ENCODE results near the gene C9orf50. TPM values are rescaled to one million over a fixed set of nuclear protein-coding genes. Genes with fewer than 3 reads are reported as not detected.

The C9orf50 gene
- total and polyA plus RNA-seq, 2 donors (not counting 3 experiments of a cell fraction or from before 2014, with no cell fraction given) = not detected

- no peaks in the 10 kb centered on the region for H4K20me1 ChIP-seq (replicated peaks; ENCODE audit: control insufficient read depth, extremely low read depth, insufficient read depth, low read length)
- no peak overlapping the region for H2AFZ ChIP-seq (ENCODE audit: low read depth, low read length)
- no peak overlapping the region for H3K27ac ChIP-seq (ENCODE audit: insufficient read depth, low read depth, low read length)
- no peak overlapping the region for H3K4me2 ChIP-seq (ENCODE audit: insufficient read depth, low read length)
- POLR2A ChIA-PET = interaction anchor here (0.6 kb wide), 1 partner anchor 412 kb away, joined by 9 read pairs; no protein-coding TSS in a partner anchor
- intact Hi-C loops (cut with micrococcal nuclease) (no loop called here), dilution Hi-C loops (cut with MboI; ENCODE audit: extremely low pct_ligation_motif_present, low sequenced_read_pairs) (no loop called here)
- H3K9me3 ChIP-seq (replicated peaks; ENCODE audit: control insufficient read depth, insufficient read depth, low read length) = no peaks in the 10 kb centered on the region
- H3K4me3 ChIP-seq (replicated peaks in 1 of 3; ENCODE audit: insufficient read depth in 1 of 3, low read depth in 1 of 3, low read length in 3 of 3) = no peak overlapping the region
- H3K79me2 ChIP-seq (ENCODE audit: control insufficient read depth, insufficient read depth, low read length) = no peaks in the 10 kb centered on the region
- CTCF ChIA-PET = interaction anchor here (2.1 kb wide), 1 partner anchor 453 kb away, joined by 4 read pairs; no protein-coding TSS in a partner anchor
- peaks cover 0 to 3% of the 10 kb centered on the region in 2 experiments for H3K27me3 ChIP-seq (ENCODE audit: control insufficient read depth in 2 of 2, insufficient read depth in 2 of 2, low read length in 2 of 2)
- DNase-seq (ENCODE audit: low read depth, low spot score) = no peak
- no TSS peak for BruUV-seq (replicated peaks)
- H3K9me1 ChIP-seq (replicated peaks; ENCODE audit: control insufficient read depth, extremely low read depth, insufficient read depth, low read length) = no peaks in the 10 kb centered on the region
- peaks cover 3% of the 10 kb centered on the region for H3K4me1 ChIP-seq (ENCODE audit: control insufficient read depth, extremely low read depth, insufficient read depth, low read length)
- no peak for TF ChIP-seq MYC (IDR thresholded peaks at IDR 0.05; ENCODE audit: low read depth, low read length)
- no peak for TF ChIP-seq MAX (IDR thresholded peaks at IDR 0.05; ENCODE audit: insufficient read depth, insufficient read length)
- no peak for TF ChIP-seq JUN (IDR thresholded peaks at IDR 0.05; ENCODE audit: borderline replicate concordance, insufficient read depth, insufficient read length, low read depth)
- TF ChIP-seq FOS (IDR thresholded peaks at IDR 0.05; ENCODE audit: borderline replicate concordance, insufficient read depth, low read length) = no peak
- TF ChIP-seq POLR2A (IDR thresholded peaks at IDR 0.05; ENCODE audit: low read depth, low read length) = no peak
- H3K36me3 ChIP-seq (ENCODE audit: control insufficient read depth in 2 of 2, extremely low read depth in 1 of 2, insufficient read depth in 2 of 2, low read length in 2 of 2) = no peaks in the 10 kb centered on the region
- no peak overlapping the region for H3K9ac ChIP-seq (replicated peaks; ENCODE audit: extremely low read depth, insufficient read depth, low read length)
- no peak for FAIRE-seq
Measured at GRCh38 chr9:129591916-129592315, 29.0 kb downstream of the C9orf50 start.

- dilution Hi-C loops (cut with MboI; ENCODE audit: extremely low pct_ligation_motif_present, low sequenced_read_pairs) = no loop called here
- no peak overlapping the region for H3K4me2 ChIP-seq (ENCODE audit: insufficient read depth, low read length)
- CTCF ChIA-PET = interaction anchor here (2.1 kb wide), 1 partner anchor 451 kb away, joined by 4 read pairs; no protein-coding TSS in a partner anchor
- H3K9me3 ChIP-seq (replicated peaks; ENCODE audit: control insufficient read depth, insufficient read depth, low read length) = no peaks in the 10 kb centered on the region
- TF ChIP-seq MYC (IDR thresholded peaks at IDR 0.05; ENCODE audit: low read depth, low read length) = no peak
- H4K20me1 ChIP-seq (replicated peaks; ENCODE audit: control insufficient read depth, extremely low read depth, insufficient read depth, low read length) = no peaks in the 10 kb centered on the region
- no peak overlapping the region for H3K9ac ChIP-seq (replicated peaks; ENCODE audit: extremely low read depth, insufficient read depth, low read length)
- no peaks in the 10 kb centered on the region for H3K36me3 ChIP-seq (ENCODE audit: control insufficient read depth in 2 of 2, extremely low read depth in 1 of 2, insufficient read depth in 2 of 2, low read length in 2 of 2)
- FAIRE-seq (no peak), DNase-seq (ENCODE audit: low read depth, low spot score) (no peak)
- intact Hi-C loops (cut with micrococcal nuclease) = no loop called here
- H2AFZ ChIP-seq (ENCODE audit: low read depth, low read length) = no peak overlapping the region
- no peaks in the 10 kb centered on the region for H3K79me2 ChIP-seq (ENCODE audit: control insufficient read depth, insufficient read depth, low read length)
- H3K4me1 ChIP-seq (ENCODE audit: control insufficient read depth, extremely low read depth, insufficient read depth, low read length) = no peaks in the 10 kb centered on the region
- no peaks in the 10 kb centered on the region for H3K9me1 ChIP-seq (replicated peaks; ENCODE audit: control insufficient read depth, extremely low read depth, insufficient read depth, low read length)
- H3K27ac ChIP-seq (ENCODE audit: insufficient read depth, low read depth, low read length) = no peak overlapping the region
- peaks cover 0 to 3% of the 10 kb centered on the region in 2 experiments for H3K27me3 ChIP-seq (ENCODE audit: control insufficient read depth in 2 of 2, insufficient read depth in 2 of 2, low read length in 2 of 2)
- no TSS peak for BruUV-seq (replicated peaks)
- POLR2A ChIA-PET = no interaction called here
- H3K4me3 ChIP-seq (replicated peaks in 1 of 3; ENCODE audit: insufficient read depth in 1 of 3, low read depth in 1 of 3, low read length in 3 of 3) = no peak overlapping the region
Measured at GRCh38 chr9:129590466-129590865, 30.4 kb downstream of the C9orf50 start.
